ENCODE results near the gene SLC25A29.
A peak's percentile ranks its signal among the peaks of the same experiment; 100 is the strongest.
"Not testable (repeated sequence)": the region's sequence is repeated elsewhere in the genome, so short reads cannot be mapped to it uniquely, and the experiment has no call there.

Gene SLC25A29

GRCh38 chr14:100312110-100312876 lies 6.0 kb upstream of the SLC25A29 start:
- DNase-seq (ENCODE audit: low read depth) = not testable (repeated sequence)

GRCh38 chr14:100309028-100309737 lies 2.9 kb upstream of the SLC25A29 start:
- DNase-seq (ENCODE audit: low read depth) = no peak

- not testable (repeated sequence) for DNase-seq (ENCODE audit: low read depth)
These were observed 2.2 kb upstream of the SLC25A29 start for GRCh38 chr14:100308427-100308792.

GRCh38 chr14:100307766-100308426 lies 1.7 kb upstream of the SLC25A29 start:
- no peak for DNase-seq (ENCODE audit: low read depth)

DNA sequence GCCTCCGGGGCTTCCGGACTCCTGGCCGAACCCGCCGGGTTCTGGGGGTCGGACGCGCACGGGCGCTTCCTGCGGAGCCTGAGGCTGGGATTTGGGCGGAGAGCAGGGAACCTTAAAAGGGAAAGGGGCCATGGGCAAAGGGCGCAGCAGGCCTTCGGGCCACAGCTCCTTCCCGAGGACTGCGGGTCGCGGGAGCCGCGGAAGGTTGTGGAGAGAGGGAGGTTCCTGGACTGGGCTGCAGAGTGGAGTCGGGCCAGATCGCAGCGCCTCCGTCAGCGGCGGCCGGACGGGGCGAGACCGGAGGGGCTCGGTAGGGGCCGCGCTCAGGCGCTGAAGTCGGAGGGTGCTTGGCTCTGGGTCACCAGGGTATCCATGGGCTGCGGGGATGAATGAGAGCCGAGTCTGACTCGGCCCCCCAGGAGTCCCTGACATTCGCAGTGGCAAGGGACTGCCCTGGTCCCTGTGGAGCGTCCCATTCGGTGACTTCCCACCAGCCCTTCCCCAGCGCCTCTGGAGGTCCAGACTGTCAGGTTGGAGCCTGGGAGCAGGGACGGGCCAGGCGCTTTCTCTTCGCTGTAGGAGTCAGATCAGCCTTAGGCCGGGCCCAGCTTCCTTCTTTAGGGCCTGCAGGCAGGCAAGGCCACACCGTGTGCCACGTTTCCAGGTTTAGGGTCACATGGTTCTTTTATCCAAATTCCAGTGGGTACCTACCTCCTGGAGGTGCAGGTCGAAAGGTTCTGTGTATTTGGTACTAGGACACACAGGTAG lies 938 bp upstream of the SLC25A29 start:
- DNase-seq (ENCODE audit: low read depth) = peak; percentile 27

- peak; percentile 24 for DNase-seq (ENCODE audit: low read depth)
These were observed 732 bp downstream of the SLC25A29 start for GRCh38 chr14:100305324-100306100.

GRCh38 chr14:100304825-100305323 lies 1.4 kb downstream of the SLC25A29 start:
- DNase-seq (ENCODE audit: low read depth) = peak; percentile 47

DNA sequence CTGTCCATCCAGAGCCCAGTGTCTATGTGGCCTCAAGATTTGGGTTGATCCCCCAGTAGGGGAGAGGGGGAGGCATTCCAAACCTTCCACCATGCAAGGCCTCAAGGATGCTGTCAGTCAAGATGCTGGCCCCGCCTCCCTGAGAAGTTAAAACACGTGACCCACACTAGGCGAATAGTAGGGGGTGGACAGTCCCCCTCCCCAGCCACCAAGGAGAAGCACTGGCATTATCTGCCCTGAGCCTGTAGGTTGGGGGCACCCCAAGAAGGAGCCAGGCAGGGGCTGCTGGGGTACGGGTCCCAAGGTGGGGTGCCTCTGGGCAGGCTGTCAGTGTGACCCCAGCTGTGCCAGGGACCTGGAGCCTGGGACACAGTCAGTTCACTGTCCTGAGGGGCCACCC lies 2.3 kb downstream of the SLC25A29 start:
- DNase-seq (ENCODE audit: low read depth) = no peak

- peak; percentile 43 for DNase-seq (ENCODE audit: low read depth)
These were observed 3.1 kb downstream of the SLC25A29 start for GRCh38 chr14:100303179-100303578.

GRCh38 chr14:100302616-100303015 lies 3.6 kb downstream of the SLC25A29 start:
- DNase-seq (ENCODE audit: low read depth) = peak; percentile 58

- no peak for DNase-seq (ENCODE audit: low read depth)
These were observed 7.0 kb downstream of the SLC25A29 start for GRCh38 chr14:100299238-100299560.

DNA sequence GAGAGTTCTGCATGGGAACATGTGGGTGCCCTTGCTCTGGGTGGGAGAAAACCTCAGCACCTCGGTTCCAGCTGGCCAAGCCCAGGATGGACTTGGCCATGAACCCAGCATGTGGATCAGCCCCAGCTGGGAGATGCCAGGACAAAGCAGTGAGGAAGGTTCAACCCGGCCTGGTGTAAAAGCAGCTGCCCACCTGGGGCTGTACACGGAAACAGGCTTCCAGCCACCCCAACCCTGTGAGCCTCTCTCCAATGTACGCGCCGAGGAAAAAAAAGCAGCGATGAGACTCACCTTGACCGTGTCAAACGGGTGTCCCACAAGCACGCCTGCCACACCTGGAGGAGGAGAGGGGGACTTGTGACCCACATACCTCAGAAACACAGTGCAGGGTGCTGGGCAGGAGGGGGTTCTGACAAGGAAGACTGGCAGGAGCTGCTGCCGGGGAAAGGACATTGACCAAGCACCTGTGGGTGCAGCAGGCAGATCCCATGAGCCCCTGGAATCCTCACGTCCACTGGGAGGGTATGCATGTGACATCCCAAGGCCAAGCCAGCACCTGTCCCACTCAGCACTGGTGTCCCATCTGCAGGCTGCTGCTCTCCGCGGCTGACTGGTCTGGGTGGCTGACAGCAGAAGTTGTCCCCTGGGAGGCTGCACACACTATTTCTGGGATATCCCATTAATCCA lies 7.5 kb downstream of the SLC25A29 start:
- DNase-seq (ENCODE audit: low read depth) = no peak

DNA sequence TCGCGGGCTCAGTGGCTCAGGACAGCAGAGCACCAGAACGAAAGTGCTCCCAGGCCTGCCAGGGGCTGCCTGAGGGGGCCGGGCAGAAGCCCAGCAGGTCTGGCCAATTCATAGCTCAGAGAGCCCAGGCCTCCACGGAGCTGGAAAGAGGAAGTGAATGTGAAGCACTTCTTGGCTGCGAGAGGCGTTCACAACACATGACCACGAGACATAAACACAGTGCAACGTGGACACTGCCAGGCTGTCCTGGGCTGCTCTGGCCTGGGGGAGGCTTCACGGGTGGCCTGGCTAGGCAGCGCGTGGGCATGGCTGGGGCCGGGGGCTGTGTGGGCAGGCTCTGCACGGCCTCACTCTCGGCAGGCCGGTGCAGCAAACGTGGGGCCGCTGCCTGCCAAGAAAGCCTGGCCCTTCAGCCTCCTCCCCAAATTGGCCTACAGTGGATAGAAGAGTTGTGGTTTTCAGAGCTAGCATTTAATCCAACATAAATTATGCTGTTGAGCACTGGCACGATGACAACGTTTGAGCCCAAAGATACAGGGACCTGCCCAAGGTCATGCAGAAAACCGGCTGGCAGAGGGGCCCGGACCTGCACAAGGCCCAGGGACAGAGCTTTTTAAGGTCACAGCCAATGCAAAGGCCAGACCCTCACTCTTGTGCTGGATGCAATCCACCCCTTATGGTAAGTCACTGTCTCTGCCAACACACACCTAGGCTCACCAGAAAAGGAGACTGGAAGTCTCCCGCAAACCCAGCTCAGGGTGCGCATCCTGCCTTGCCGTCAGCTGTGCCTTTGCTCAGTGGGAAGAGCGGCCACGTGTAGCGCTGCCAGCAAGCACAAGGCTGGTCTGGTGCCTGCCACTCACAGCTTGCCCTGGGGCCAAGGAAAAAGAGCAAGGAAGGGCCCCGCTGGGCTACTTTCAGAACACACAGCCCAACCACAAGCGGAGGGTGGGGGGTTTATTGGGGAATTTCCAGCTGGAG lies 8.6 kb downstream of the SLC25A29 start:
- peak; percentile 79 for DNase-seq (ENCODE audit: low read depth)

- not testable (repeated sequence) for DNase-seq (ENCODE audit: low read depth)
These were observed 9.5 kb downstream of the SLC25A29 start for GRCh38 chr14:100296729-100297128.

- DNase-seq (ENCODE audit: low read depth) = no peak
These were observed 10.1 kb downstream of the SLC25A29 start for GRCh38 chr14:100296106-100296651.

DNA sequence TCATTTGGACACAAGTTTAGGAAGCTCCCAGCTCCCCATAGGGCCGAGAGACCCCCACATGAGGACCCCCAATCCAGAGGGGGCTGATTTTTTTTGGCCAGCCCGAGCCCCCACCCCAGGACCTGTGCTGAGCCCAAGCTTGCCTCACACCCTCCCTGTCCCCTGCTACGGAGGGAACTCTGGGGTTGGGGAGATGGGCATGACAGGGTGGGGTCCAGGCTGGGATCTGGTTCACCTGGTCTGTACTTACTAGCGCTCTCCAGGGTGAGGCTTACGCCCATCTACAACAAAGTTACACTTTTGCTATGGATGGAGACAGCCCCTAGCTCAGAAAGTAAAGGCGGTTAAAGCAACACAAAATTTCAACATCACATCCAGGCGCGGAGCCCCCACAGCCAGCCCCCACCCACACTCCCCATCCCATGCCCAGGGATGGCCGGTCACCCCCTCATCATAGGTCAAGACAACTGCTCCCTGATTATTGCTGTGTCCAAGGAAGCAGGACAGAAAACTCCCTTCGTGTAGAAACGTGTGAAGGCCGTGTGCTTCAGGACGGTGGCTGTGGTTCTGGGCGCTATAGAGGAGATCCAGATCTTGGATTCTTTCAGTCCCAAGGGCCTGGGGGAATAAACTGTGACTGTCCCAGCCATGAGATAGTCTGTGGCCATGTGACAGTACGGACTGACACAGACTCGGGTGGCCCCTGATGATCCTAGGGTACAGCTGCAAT lies 10.7 kb downstream of the SLC25A29 start:
- DNase-seq (ENCODE audit: low read depth) = no peak

- DNase-seq (ENCODE audit: low read depth) = no peak
These were observed 11.3 kb downstream of the SLC25A29 start for GRCh38 chr14:100294963-100295330.

GRCh38 chr14:100294213-100294962 lies 11.9 kb downstream of the SLC25A29 start:
- DNase-seq (ENCODE audit: low read depth) = no peak
